ENCODE results near the gene CALCOCO2.

GRCh38 chr17:48787828-48788227, 43.0 kb upstream of the CALCOCO2 start:
- TF ChIP-seq POLR2AphosphoS5 (IDR thresholded peaks at IDR 0.05; ENCODE audit: low read depth, low read length): no peak
- TF ChIP-seq ZNF576 (CRISPR knock-in tag; IDR thresholded peaks at IDR 0.05): no peak
- no peak for TF ChIP-seq ZFP36L1 (CRISPR knock-in tag; IDR thresholded peaks at IDR 0.05)
- no peak for TF ChIP-seq NFRKB (IDR thresholded peaks at IDR 0.05)
- TF ChIP-seq RFX5 (IDR thresholded peaks at IDR 0.05; ENCODE audit: low read depth, low read length): no peak
- no peak for TF ChIP-seq RELA (CRISPR knock-in tag; IDR thresholded peaks at IDR 0.05)
- TF ChIP-seq CTCF (CRISPR knock-in tag; IDR thresholded peaks at IDR 0.05): no peak
- no peak for TF ChIP-seq EZH2 (conservative IDR thresholded peaks at IDR 0.05; ENCODE audit: low read depth, low read length)
- no peak for TF ChIP-seq PTBP1 (IDR thresholded peaks at IDR 0.05; ENCODE audit: low read depth, low read length, poor library complexity, severe bottlenecking)
- no peak for TF ChIP-seq ZSCAN29 (CRISPR knock-in tag; conservative IDR thresholded peaks at IDR 0.05)
- no peak for TF ChIP-seq NFE2 (CRISPR knock-in tag; IDR thresholded peaks at IDR 0.05)
- TF ChIP-seq MAX (IDR thresholded peaks at IDR 0.05): no peak
- TF ChIP-seq JUNB (CRISPR knock-in tag; IDR thresholded peaks at IDR 0.05; ENCODE audit: borderline replicate concordance): no peak
